A549 treated with Hydrocortisone at 1 μM for 4 hours (cell line): ENCODE data around the gene DNAI2. TPM values are rescaled to one million over a fixed set of nuclear protein-coding genes. Genes with fewer than 3 reads are reported as not detected.

Experiments
- total RNA-seq: library from RNA; stranded (reverse); fragments of 200-300 nt; extraction: Qiagen RNA extraction; gene quantifications from 5 replicates; pipeline ENCODE4 v1.2.3, GENCODE V29; 2022

DNAI2 gene
- 0.05 to 0.06 TPM in 2 of 5 replicates, not detected in the others for total RNA-seq

GRCh38 chr17:74274060-74274708 is at the start of gene DNAI2:
TSS of gene DNAI2 (plus strand) at chr17:74274234. CDS start at chr17:74281818, 7,584 bp downstream.

GRCh38 chr17:74325743-74326379 is 51.8 kb downstream of the DNAI2 start, which contains the start of gene KIF19:
TSS of gene KIF19 (plus strand) at chr17:74326226. CDS start at chr17:74326350, 124 bp downstream.

GRCh38 chr17:74361230-74362068 is 87.4 kb downstream of the DNAI2 start, which contains the start of gene BTBD17:
TSS of gene BTBD17 (minus strand) at chr17:74361868. CDS start at chr17:74361819, 49 bp downstream.

Other genes starting within 250 kb of the DNAI2 start
- 2,596 to 3,141 TPM (median 2,758 TPM) in 5 replicates for gene RPL38, start 70.6 kb upstream of the DNAI2 start, total RNA-seq
- gene TTYH2, start 60.7 kb upstream of the DNAI2 start, total RNA-seq = 1.7 to 2.3 TPM (median 2.0 TPM) in 5 replicates
- gene KIF19, start 52.0 kb downstream of the DNAI2 start, total RNA-seq = 0.03 to 0.08 TPM (median 0.05 TPM) in 4 of 5 replicates, not detected in the other
- gene BTBD17, start 87.6 kb downstream of the DNAI2 start, total RNA-seq = not detected in 5 replicates
- not detected in 5 replicates for gene GPR142, start 93.3 kb downstream of the DNAI2 start, total RNA-seq
- gene GPRC5C, start 157.9 kb downstream of the DNAI2 start, total RNA-seq = 49.3 to 62.9 TPM (median 55.3 TPM) in 5 replicates
- 0.05 to 0.08 TPM (median 0.07 TPM) in 4 of 5 replicates, not detected in the other for gene CD300A, start 192.4 kb downstream of the DNAI2 start, total RNA-seq